Caco-2 (cell line): ENCODE data around the gene IBA57. TPM values are rescaled to one million over a fixed set of nuclear protein-coding genes. Genes with fewer than 3 reads are reported as not detected.
A peak's percentile ranks its signal among the peaks of the same experiment; 100 is the strongest.

ENCODE experiments used
- BruUV-seq: library from RNA; stranded (reverse); fragments of 400-500 nt; replicated peaks from 2 replicates; lab custom pipeline; 2021; lab: Mats Ljungman, UMichigan
- CTCF ChIA-PET: fragments of 300-600 bp; sonication (Branson Sonifier 250); formaldehyde crosslinking; loops from one replicate; lab custom pipeline; 2022; ENCODE audit warnings: antibody characterized with exemption; lab: Charles Lee
- POLR2A ChIA-PET: fragments of 300-600 bp; sonication (Branson Sonifier 250); formaldehyde crosslinking; loops from one replicate; lab custom pipeline; 2022; ENCODE audit warnings: antibody characterized with exemption; lab: Charles Lee
- DNase-seq, 2 experiments: peaks; one replicate each; pipeline versions ENCODE4 v3.0.0 to v3.0.0-alpha.2; 2020 to 2022
- H3K27me3 ChIP-seq: replicated peaks from 2 replicates; pipeline ENCODE4 v1.6.0; 2011; ENCODE audit warnings: low read length; ENCODE audit not compliant: control insufficient read depth, insufficient read depth
- H3K36me3 ChIP-seq: 2 replicates; pipeline ENCODE4 v1.5.1; 2011; ENCODE audit warnings: low read length; ENCODE audit not compliant: control insufficient read depth, insufficient read depth
- H3K4me1 ChIP-seq: fragments of 250-450 bp; sonication (Bioruptor Pico); 2 replicates; pipeline ENCODE4 v1.5.1; 2020; ENCODE audit warnings: mild to moderate bottlenecking
- H3K4me3 ChIP-seq: 2 replicates; pipeline ENCODE4 v1.5.1; 2011; ENCODE audit warnings: low read depth, mild to moderate bottlenecking, control low read depth, low read length
- H3K9me3 ChIP-seq: fragments of 250-450 bp; sonication (Bioruptor Pico); 2 replicates; pipeline ENCODE4 v1.5.1; 2020; ENCODE audit warnings: mild to moderate bottlenecking, moderate library complexity
- H3K27ac Mint-ChIP-seq: one replicate; pipeline ENCODE4 v1.8.0; 2022; ENCODE audit warnings: mixed read lengths; ENCODE audit not compliant: unreplicated experiment
- H3K27me3 Mint-ChIP-seq: one replicate; pipeline ENCODE4 v1.8.0; 2022; ENCODE audit warnings: mixed read lengths; ENCODE audit not compliant: insufficient read depth, unreplicated experiment
- H3K36me3 Mint-ChIP-seq: one replicate; pipeline ENCODE4 v1.8.0; 2022; ENCODE audit warnings: mild to moderate bottlenecking, mixed read lengths; ENCODE audit not compliant: insufficient read depth, unreplicated experiment
- H3K4me1 Mint-ChIP-seq: one replicate; pipeline ENCODE4 v1.8.0; 2022; ENCODE audit warnings: low read depth, mixed read lengths; ENCODE audit not compliant: unreplicated experiment
- H3K4me3 Mint-ChIP-seq: one replicate; pipeline ENCODE4 v1.8.0; 2022; ENCODE audit warnings: mild to moderate bottlenecking, moderate library complexity, mixed read lengths; ENCODE audit not compliant: unreplicated experiment
- H3K9me3 Mint-ChIP-seq: one replicate; pipeline ENCODE4 v1.8.0; 2022; ENCODE audit warnings: mixed read lengths; ENCODE audit not compliant: unreplicated experiment
- CTCF ChIP-seq, 2 experiments: fragments of 200-600 bp in 1 of 2; IDR thresholded peaks; 1 replicate in 1 of 2; 2 replicates in 1 of 2; pipeline versions ENCODE4 v1.5.1 to v1.8.0; 2011 to 2022; ENCODE audit warnings: antibody characterized with exemption in 1 of 2, control low read depth in 1 of 2, inconsistent platforms in 1 of 2, low read depth in 1 of 2, low read length in 1 of 2, mild to moderate bottlenecking in 1 of 2, moderate library complexity in 1 of 2; ENCODE audit not compliant: insufficient read depth in 1 of 2, severe bottlenecking in 1 of 2, unreplicated experiment in 1 of 2
- intact Hi-C: fragments of 100-400 bp; cut with micrococcal nuclease; formaldehyde crosslinking; loops from one replicate; pipeline ENCODE4 v1.10.0; 2022; ENCODE audit not compliant: unreplicated experiment
- total RNA-seq: library from RNA; stranded (reverse); gene quantifications from 2 replicates; pipeline ENCODE4 v1.2.3, GENCODE V29; 2022

Gene IBA57
- total RNA-seq, 1 experiment from 2014 or later = 15.4 TPM

- H3K27ac Mint-ChIP-seq = no peak overlapping the region
- no TSS peak for BruUV-seq
- POLR2A ChIA-PET = no interaction called here
- H3K9me3 Mint-ChIP-seq = peaks cover 34% of the 10 kb centered on the region
- H3K36me3 Mint-ChIP-seq = no peaks in the 10 kb centered on the region
- no peaks in the 10 kb centered on the region for H3K4me1 ChIP-seq
- intact Hi-C loops = no loop called here
- no peak for TF ChIP-seq CTCF (IDR thresholded peaks at IDR 0.05; ENCODE audit: insufficient read depth in 1 of 2, low read depth in 1 of 2, low read length in 1 of 2, severe bottlenecking in 1 of 2, unreplicated experiment in 1 of 2)
- H3K27me3 ChIP-seq = no peaks in the 10 kb centered on the region
- no peaks in the 10 kb centered on the region for H3K4me1 Mint-ChIP-seq
- H3K27me3 Mint-ChIP-seq = peaks cover 2% of the 10 kb centered on the region
- CTCF ChIA-PET = no interaction called here
- H3K4me3 Mint-ChIP-seq = no peak overlapping the region
- peak in 1 of 2 experiments; percentile 12 for DNase-seq
- H3K4me3 ChIP-seq = no peak overlapping the region
- no peaks in the 10 kb centered on the region for H3K36me3 ChIP-seq
- peaks cover 17% of the 10 kb centered on the region for H3K9me3 ChIP-seq
These were observed 32.0 kb downstream of the IBA57 start for GRCh38 chr1:228197555-228198147.

GRCh38 chr1:228198977-228199590 lies 33.5 kb downstream of the IBA57 start:
- Histone ChIP-seq H3K9me3 (peaks cover 17% of the 10 kb centered on the region), H3K36me3 (no peaks in the 10 kb centered on the region), H3K27me3 (no peaks in the 10 kb centered on the region), H3K4me1 (no peaks in the 10 kb centered on the region), H3K4me3 (no peak overlapping the region)
- Mint-ChIP-seq H3K4me1 (no peaks in the 10 kb centered on the region), H3K36me3 (no peaks in the 10 kb centered on the region), H3K27me3 (peaks cover 8% of the 10 kb centered on the region), H3K9me3 (peaks cover 34% of the 10 kb centered on the region), H3K4me3 (no peak overlapping the region), H3K27ac (no peak overlapping the region)
- ChIA-PET CTCF (interaction anchor here (0.6 kb wide), 1 partner anchor 11 kb away, joined by 4 read pairs; no protein-coding TSS in a partner anchor), POLR2A (no interaction called here)
- no TSS peak for BruUV-seq
- no peak for DNase-seq
- TF ChIP-seq CTCF (IDR thresholded peaks at IDR 0.05; ENCODE audit: insufficient read depth in 1 of 2, low read depth in 1 of 2, low read length in 1 of 2, severe bottlenecking in 1 of 2, unreplicated experiment in 1 of 2) = no peak
- intact Hi-C loops = no loop called here

- no TSS peak for BruUV-seq
- no peak overlapping the region for H3K4me3 Mint-ChIP-seq
- H3K36me3 Mint-ChIP-seq = no peaks in the 10 kb centered on the region
- POLR2A ChIA-PET = no interaction called here
- peaks cover 8% of the 10 kb centered on the region for H3K27me3 Mint-ChIP-seq
- no peak for DNase-seq
- H3K9me3 Mint-ChIP-seq = peaks cover 11% of the 10 kb centered on the region
- H3K27ac Mint-ChIP-seq = no peak overlapping the region
- no peak overlapping the region for H3K4me3 ChIP-seq
- no peaks in the 10 kb centered on the region for H3K36me3 ChIP-seq
- CTCF ChIA-PET = interaction anchor here (0.6 kb wide), 1 partner anchor 11 kb away, joined by 7 read pairs; no protein-coding TSS in a partner anchor
- intact Hi-C loops = no loop called here
- H3K4me1 Mint-ChIP-seq = no peaks in the 10 kb centered on the region
- TF ChIP-seq CTCF (IDR thresholded peaks at IDR 0.05; ENCODE audit: insufficient read depth in 1 of 2, low read depth in 1 of 2, low read length in 1 of 2, severe bottlenecking in 1 of 2, unreplicated experiment in 1 of 2) = no peak
- H3K4me1 ChIP-seq = no peaks in the 10 kb centered on the region
- 0 out of 2 replicates have a peak, but pooled peaks cover under 1% of the 10 kb centered on the region for H3K9me3 ChIP-seq
- no peaks in the 10 kb centered on the region for H3K27me3 ChIP-seq
These were observed 39.4 kb downstream of the IBA57 start for GRCh38 chr1:228204958-228205357.
